Measurements from ENCODE around the gene EIF3I. TPM values are rescaled to one million over a fixed set of nuclear protein-coding genes. Genes with fewer than 3 reads are reported as not detected.
A peak's percentile ranks its signal among the peaks of the same experiment; 100 is the strongest.

EIF3I gene
- total RNA-seq, 1 donor from 2014 or later = 131 TPM

GRCh38 chr1:32215629-32216480, 6.4 kb upstream of the EIF3I start:
- no peak overlapping the region for H3K4me3 Mint-ChIP-seq (ENCODE audit: unreplicated experiment)
- DNase-seq (ENCODE audit: low spot score) = no peak
- no peaks in the 10 kb centered on the region for H3K27me3 Mint-ChIP-seq (ENCODE audit: low read depth)
- H3K27ac Mint-ChIP-seq (ENCODE audit: unreplicated experiment) = no peak overlapping the region
- TF ChIP-seq, protein P1, sequence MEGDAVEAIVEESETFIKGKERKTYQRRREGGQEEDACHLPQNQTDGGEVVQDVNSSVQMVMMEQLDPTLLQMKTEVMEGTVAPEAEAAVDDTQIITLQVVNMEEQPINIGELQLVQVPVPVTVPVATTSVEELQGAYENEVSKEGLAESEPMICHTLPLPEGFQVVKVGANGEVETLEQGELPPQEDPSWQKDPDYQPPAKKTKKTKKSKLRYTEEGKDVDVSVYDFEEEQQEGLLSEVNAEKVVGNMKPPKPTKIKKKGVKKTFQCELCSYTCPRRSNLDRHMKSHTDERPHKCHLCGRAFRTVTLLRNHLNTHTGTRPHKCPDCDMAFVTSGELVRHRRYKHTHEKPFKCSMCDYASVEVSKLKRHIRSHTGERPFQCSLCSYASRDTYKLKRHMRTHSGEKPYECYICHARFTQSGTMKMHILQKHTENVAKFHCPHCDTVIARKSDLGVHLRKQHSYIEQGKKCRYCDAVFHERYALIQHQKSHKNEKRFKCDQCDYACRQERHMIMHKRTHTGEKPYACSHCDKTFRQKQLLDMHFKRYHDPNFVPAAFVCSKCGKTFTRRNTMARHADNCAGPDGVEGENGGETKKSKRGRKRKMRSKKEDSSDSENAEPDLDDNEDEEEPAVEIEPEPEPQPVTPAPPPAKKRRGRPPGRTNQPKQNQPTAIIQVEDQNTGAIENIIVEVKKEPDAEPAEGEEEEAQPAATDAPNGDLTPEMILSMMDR (IDR thresholded peaks at IDR 0.05) = peak; percentile 87
- H3K4me1 Mint-ChIP-seq (ENCODE audit: low read depth) = peaks cover 6% of the 10 kb centered on the region
- peaks cover 6% of the 10 kb centered on the region for H3K36me3 Mint-ChIP-seq (ENCODE audit: low read depth)
- no peaks in the 10 kb centered on the region for H3K9me3 Mint-ChIP-seq (ENCODE audit: low read depth)

DNA sequence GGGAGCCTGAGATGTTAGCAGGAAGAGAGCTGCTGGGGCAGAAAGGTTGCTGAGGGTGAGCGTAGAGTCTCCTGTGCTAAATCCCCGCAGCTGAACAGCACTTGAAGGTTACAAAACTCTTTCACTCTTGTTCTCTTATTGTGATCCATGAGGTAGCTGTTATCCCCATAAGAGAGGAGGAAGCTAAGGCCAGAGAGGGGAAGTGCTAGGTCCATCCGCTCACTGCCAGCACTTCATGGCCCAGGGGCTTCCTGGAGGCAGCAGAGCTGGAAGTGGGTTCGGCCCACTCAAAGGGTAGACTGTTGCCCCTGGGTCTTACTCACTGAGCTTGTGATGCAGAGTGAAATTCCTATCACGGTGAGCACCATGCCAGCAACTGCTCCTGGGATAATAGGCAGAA, 5.6 kb upstream of the EIF3I start:
- Mint-ChIP-seq H3K9me3 (ENCODE audit: low read depth) (no peaks in the 10 kb centered on the region), H3K36me3 (ENCODE audit: low read depth) (peaks cover 6% of the 10 kb centered on the region), H3K27ac (ENCODE audit: unreplicated experiment) (no peak overlapping the region), H3K4me1 (ENCODE audit: low read depth) (peaks cover 13% of the 10 kb centered on the region), H3K4me3 (ENCODE audit: unreplicated experiment) (no peak overlapping the region), H3K27me3 (ENCODE audit: low read depth) (no peaks in the 10 kb centered on the region)
- no peak for DNase-seq (ENCODE audit: low spot score)
- TF ChIP-seq, protein P1 (IDR thresholded peaks at IDR 0.05) = no peak

DNA sequence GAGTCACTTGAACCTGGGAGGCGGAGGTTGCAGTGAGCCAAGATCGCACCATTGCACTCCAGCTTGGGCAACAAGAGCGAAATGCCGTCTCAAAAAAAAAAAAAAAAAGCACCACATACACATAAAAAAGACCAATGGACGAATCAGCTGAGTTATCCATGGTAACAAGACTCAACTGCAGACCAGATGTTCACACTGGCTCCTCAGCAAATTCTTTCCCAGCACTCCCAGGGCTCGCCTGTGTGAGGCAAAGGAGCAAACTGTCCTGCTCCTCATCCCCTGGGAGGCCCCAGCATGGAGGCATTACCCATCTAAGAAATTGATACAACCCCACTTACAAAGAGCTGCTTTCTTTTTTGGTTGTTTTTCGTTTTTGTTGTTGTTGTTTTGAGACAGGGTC, 3.2 kb upstream of the EIF3I start:
- H3K36me3 Mint-ChIP-seq (ENCODE audit: low read depth) = peaks cover 8% of the 10 kb centered on the region
- TF ChIP-seq, protein P1 (IDR thresholded peaks at IDR 0.05) = no peak
- H3K27ac Mint-ChIP-seq (ENCODE audit: unreplicated experiment) = peak overlapping the region; percentile 63
- peaks cover 32% of the 10 kb centered on the region for H3K4me1 Mint-ChIP-seq (ENCODE audit: low read depth)
- H3K27me3 Mint-ChIP-seq (ENCODE audit: low read depth) = no peaks in the 10 kb centered on the region
- no peak overlapping the region for H3K4me3 Mint-ChIP-seq (ENCODE audit: unreplicated experiment)
- no peaks in the 10 kb centered on the region for H3K9me3 Mint-ChIP-seq (ENCODE audit: low read depth)
- DNase-seq (ENCODE audit: low spot score) = no peak

DNA sequence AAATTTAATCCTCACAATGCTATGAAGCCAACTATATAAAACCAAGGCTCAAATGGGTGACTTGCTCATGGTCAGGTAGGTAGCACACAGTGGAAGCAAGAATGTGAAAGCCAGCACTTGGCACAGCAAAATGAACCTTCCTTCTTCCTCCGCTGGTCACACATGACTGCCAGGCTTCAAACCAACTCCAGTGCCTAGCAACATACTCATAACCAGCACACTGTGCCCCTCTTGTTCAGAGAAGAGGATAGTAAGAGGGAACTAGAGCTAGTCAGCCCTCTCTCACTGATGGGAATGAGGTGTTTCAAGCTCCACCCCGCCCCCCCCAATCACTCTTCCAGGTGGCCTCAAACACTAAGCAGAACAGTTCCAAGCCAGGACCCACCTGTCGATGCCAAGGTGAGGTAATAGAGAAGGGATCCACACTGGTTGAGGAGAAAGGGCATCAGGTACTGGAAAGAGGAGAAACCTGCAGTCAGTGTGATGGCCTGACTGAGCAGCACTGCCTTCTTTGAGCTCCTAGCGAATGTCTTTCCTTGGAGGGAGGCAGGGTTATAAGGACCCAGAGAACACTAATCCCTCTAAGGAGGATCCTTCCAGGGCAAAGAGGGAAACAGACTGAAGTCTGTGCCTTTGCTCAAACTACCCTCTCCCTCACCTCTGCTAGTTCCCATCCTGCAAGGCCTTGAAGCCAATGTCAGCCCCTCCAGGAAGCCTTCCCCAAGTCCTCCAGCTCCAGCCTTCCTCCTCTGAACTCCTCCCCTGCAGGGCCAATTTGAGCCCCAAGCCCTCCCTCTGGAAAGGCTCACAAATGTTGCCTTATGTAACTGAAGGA, 1.2 kb upstream of the EIF3I start:
- H3K4me1 Mint-ChIP-seq (ENCODE audit: low read depth) = peaks cover 34% of the 10 kb centered on the region
- no peaks in the 10 kb centered on the region for H3K27me3 Mint-ChIP-seq (ENCODE audit: low read depth)
- H3K36me3 Mint-ChIP-seq (ENCODE audit: low read depth) = peaks cover 14% of the 10 kb centered on the region
- peak overlapping the region; percentile 95 for H3K4me3 Mint-ChIP-seq (ENCODE audit: unreplicated experiment)
- peak overlapping the region; percentile 95 for H3K27ac Mint-ChIP-seq (ENCODE audit: unreplicated experiment)
- TF ChIP-seq, protein P1 (IDR thresholded peaks at IDR 0.05) = no peak
- H3K9me3 Mint-ChIP-seq (ENCODE audit: low read depth) = no peaks in the 10 kb centered on the region
- no peak for DNase-seq (ENCODE audit: low spot score)

- Mint-ChIP-seq H3K4me1 (ENCODE audit: low read depth) (peaks cover 34% of the 10 kb centered on the region), H3K36me3 (ENCODE audit: low read depth) (peaks cover 17% of the 10 kb centered on the region), H3K9me3 (ENCODE audit: low read depth) (no peaks in the 10 kb centered on the region), H3K4me3 (ENCODE audit: unreplicated experiment) (peak overlapping the region; percentile 95), H3K27ac (ENCODE audit: unreplicated experiment) (peak overlapping the region; percentile 95), H3K27me3 (ENCODE audit: low read depth) (no peaks in the 10 kb centered on the region)
- DNase-seq (ENCODE audit: low spot score) = no peak
- TF ChIP-seq, protein P1 (IDR thresholded peaks at IDR 0.05) = no peak
Measured at GRCh38 chr1:32221581-32221979, 627 bp upstream of the EIF3I start.
